Activated naive CD4-positive, alpha-beta T cell treated with anti-CD3 and anti-CD28 coated beads for 36 hours (primary cell): ENCODE measurements around the gene EEF1A2. TPM values are rescaled to one million over a fixed set of nuclear protein-coding genes. Genes with fewer than 3 reads are reported as not detected.
"Not testable (repeated sequence)": the region's sequence is repeated elsewhere in the genome, so short reads cannot be mapped to it uniquely, and the experiment has no call there.

Source experiments
- CTCF ChIA-PET: fragments of 350-600 bp; sonication (Branson Sonifier 250); formaldehyde crosslinking; loops from one replicate; lab custom pipeline; 2021; ENCODE audit warnings: antibody characterized with exemption; lab: Charles Lee
- DNase-seq: peaks from one replicate; pipeline ENCODE4 v3.0.0-alpha.2; 2020
- H3K27ac Mint-ChIP-seq: one replicate; pipeline ENCODE4 v1.8.0; 2021; ENCODE audit warnings: mild to moderate bottlenecking, mixed read lengths
- H3K27me3 Mint-ChIP-seq: one replicate; pipeline ENCODE4 v1.8.0; 2021; ENCODE audit warnings: low read depth, mixed read lengths
- H3K36me3 Mint-ChIP-seq: one replicate; pipeline ENCODE4 v1.8.0; 2021; ENCODE audit warnings: low read depth, mixed read lengths
- H3K4me1 Mint-ChIP-seq: one replicate; pipeline ENCODE4 v1.8.0; 2021; ENCODE audit warnings: low read depth, mixed read lengths
- H3K4me3 Mint-ChIP-seq: one replicate; pipeline ENCODE4 v1.8.0; 2021; ENCODE audit warnings: mild to moderate bottlenecking, moderate library complexity, mixed read lengths
- H3K9me3 Mint-ChIP-seq: one replicate; pipeline ENCODE4 v1.8.0; 2021; ENCODE audit warnings: mixed read lengths
- intact Hi-C: fragments of 100-400 bp; cut with micrococcal nuclease; formaldehyde crosslinking; loops from one replicate; pipeline ENCODE4 v1.15.1; 2023
- total RNA-seq, 2 experiments: library from RNA; stranded (reverse); gene quantifications; one replicate each; pipeline ENCODE4 v1.2.3, GENCODE V29; 2021

The EEF1A2 gene
- total RNA-seq, 2 experiments from 2014 or later = 0.12 TPM; not detected in 1

DNA sequence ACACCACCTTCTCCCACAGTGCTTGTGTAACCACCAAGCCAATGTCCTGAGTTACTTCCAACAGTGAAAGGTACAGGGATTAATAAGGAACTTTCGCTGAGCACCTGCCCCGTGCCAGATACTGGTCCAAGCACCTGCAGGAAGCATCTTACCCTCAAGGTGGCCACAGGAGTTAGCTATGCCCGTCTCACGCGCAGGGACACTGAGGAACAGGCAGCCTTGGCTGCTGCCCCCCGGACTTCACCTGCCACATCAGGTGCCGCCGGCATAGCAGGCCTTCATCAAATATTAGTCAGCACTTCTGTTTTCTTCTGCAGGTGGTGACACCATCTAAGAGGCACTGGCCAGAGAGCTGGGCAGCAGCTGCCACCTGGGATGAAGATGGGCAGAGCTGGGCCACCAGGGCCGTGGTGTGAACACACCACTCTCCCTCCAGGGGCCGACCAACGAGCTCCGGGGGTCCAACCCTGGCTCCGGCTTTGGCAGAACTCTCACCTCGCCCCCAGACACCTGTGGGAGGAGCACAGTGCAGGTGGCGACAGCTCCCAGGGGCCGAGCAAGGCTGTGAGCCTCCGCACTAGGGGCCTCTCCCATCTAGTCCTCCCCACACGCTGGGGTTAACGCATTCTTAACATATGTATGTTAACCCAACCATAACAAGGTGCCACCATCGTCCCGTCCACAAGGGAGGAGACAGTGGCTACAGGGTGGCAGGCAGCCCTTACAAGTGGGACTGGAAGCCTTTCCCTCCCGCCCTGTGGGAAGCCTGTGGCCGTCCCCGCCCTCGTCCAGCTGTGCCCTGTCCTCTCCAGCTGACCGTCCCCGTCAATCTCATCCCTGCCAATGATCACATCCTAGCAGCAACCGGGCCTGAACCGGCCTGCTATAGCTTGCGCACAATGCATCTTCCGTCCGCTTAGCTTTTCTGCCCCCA lies 18.8 kb upstream of the EEF1A2 start:
- peaks cover 5% of the 10 kb centered on the region for H3K4me1 Mint-ChIP-seq

DNA sequence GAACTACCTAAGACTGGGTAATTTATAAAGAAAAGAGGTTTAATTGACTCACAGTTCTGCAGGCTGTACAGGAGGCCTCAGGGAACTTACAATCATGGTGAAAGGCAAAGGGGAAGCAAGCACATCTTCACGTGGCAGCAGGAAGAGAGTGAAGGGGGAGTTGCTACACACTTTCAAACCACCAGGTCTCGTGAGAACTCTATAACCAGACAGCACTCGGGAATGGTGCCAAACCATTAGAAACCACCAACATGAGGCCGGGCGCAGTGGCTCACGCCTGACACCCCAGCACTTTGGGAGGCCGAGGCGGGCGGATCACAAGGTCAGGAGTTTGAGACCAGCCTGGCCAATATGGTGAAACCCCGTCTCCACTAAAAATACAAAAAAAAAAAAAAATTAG lies 15.6 kb upstream of the EEF1A2 start:
- DNase-seq, intact Hi-C loops: not testable (repeated sequence)
- H3K27me3 Mint-ChIP-seq = peaks cover 23% of the 10 kb centered on the region

More for the DNA sequence above, 18.8 kb upstream of the EEF1A2 start:
- DNase-seq = no peak
- CTCF ChIA-PET = interaction anchor here (1.4 kb wide), 1 partner anchor 21 kb away, joined by 3 read pairs; no protein-coding TSS in a partner anchor
- H3K27me3 Mint-ChIP-seq = peaks cover 10% of the 10 kb centered on the region
- H3K4me3 Mint-ChIP-seq = no peak overlapping the region
- H3K9me3 Mint-ChIP-seq = peaks cover 4% of the 10 kb centered on the region
- intact Hi-C loops = no loop called here
- peaks cover 7% of the 10 kb centered on the region for H3K36me3 Mint-ChIP-seq
- H3K27ac Mint-ChIP-seq = no peak overlapping the region

DNA sequence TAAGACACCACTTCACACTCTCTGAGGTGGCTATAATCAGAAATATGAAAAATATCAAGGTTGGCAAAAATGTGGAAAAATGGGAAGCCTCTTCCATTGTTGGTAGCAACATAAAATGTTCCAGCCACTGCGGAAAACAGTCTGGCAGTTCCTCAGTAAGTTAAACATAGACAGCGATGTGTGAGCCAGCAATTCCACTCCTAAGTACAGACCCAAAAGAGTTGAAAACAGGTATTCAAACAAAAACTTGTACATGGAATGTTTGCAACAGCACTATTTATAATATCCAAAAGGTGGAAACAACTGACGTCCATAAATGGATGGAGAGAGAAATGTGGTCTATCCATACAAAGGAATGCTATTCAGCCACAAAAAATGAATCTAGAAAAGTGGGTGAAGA lies 14.3 kb upstream of the EEF1A2 start:
- H3K36me3 Mint-ChIP-seq = no peaks in the 10 kb centered on the region
- no peaks in the 10 kb centered on the region for H3K4me1 Mint-ChIP-seq
- CTCF ChIA-PET = no interaction called here
- H3K27ac Mint-ChIP-seq = no peak overlapping the region
- no peak for DNase-seq
- H3K27me3 Mint-ChIP-seq = peaks cover 28% of the 10 kb centered on the region
- peaks cover 2% of the 10 kb centered on the region for H3K9me3 Mint-ChIP-seq
- H3K4me3 Mint-ChIP-seq = no peak overlapping the region
- intact Hi-C loops = no loop called here

More for the DNA sequence above, 15.6 kb upstream of the EEF1A2 start:
- CTCF ChIA-PET, H3K27ac Mint-ChIP-seq, H3K9me3 Mint-ChIP-seq, H3K4me1 Mint-ChIP-seq, H3K36me3 Mint-ChIP-seq, H3K4me3 Mint-ChIP-seq: not testable (repeated sequence)

DNA sequence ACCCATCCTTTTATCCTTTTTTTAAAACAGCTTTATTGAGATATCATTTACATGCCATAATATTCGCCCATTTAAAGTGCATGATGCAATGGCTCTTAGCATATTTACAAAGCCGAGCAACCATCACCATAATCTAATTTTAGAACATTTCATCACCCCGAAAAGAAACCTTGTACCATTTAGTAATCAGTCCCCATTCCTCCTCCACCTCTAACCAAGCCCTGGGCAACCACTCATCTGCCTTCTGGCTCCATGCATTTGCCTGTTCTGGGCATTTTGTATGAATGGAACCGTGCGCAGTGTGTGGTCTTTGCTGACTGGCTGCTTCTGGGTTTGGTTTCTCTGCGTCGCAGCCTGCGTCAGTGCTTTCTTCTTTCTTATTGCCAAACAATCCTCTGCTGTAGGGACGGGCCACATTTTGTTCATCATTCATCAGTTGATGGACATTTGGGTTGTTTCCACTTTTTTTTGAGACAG lies 10.2 kb upstream of the EEF1A2 start:
- intact Hi-C loops = no loop called here
- no peak overlapping the region for H3K4me3 Mint-ChIP-seq
- no peaks in the 10 kb centered on the region for H3K4me1 Mint-ChIP-seq
- H3K36me3 Mint-ChIP-seq = no peaks in the 10 kb centered on the region
- H3K27ac Mint-ChIP-seq = no peak overlapping the region
- peaks cover 36% of the 10 kb centered on the region for H3K27me3 Mint-ChIP-seq
- no peak for DNase-seq
- H3K9me3 Mint-ChIP-seq = peaks cover 9% of the 10 kb centered on the region
- CTCF ChIA-PET = interaction anchor here (3.6 kb wide), 1 partner anchor 13 kb away, joined by 18 read pairs; no protein-coding TSS in a partner anchor

DNA sequence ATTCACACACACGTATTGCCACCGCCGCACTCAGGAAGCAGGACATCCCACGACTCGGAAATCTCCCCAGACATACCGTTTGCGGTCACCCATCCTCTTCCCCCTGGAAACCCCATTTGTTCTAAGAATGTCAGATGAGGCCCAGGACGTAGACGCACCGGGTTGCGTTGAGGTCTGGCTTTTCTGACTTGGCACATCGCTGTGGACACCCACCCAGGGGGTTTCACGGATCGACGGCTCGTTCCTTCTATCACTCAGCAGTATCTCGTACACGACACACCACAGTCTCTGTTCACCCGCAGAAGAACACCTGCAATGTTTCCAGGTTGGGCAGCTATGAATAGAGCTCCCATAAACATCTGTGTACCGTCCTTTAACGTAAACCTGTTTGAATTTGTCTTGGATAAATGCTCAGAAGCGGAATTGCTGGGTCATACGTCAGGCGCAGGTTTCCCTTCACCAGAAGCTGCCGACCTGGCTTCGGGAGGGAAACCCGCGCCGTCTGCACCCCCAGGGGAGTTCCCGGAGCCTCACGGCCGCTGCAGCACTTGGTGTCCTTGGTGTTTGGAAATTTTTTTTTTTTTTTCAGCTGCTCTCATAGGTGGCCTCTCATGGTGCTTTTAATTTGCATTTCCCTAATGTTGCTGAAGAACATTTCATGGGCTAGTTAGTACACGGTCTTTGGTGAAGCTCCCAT lies 9.3 kb upstream of the EEF1A2 start:
- CTCF ChIA-PET = interaction anchor here (0.9 to 3.6 kb wide), 2 partner anchors 12 to 29 kb away, joined by 3 to 18 read pairs; partner anchors contain the start of gene PTK6
- H3K36me3 Mint-ChIP-seq = no peaks in the 10 kb centered on the region
- peaks cover 33% of the 10 kb centered on the region for H3K27me3 Mint-ChIP-seq
- no peak overlapping the region for H3K27ac Mint-ChIP-seq
- H3K9me3 Mint-ChIP-seq = peaks cover 9% of the 10 kb centered on the region
- H3K4me1 Mint-ChIP-seq = no peaks in the 10 kb centered on the region
- intact Hi-C loops = no loop called here
- no peak overlapping the region for H3K4me3 Mint-ChIP-seq
- no peak for DNase-seq

DNA sequence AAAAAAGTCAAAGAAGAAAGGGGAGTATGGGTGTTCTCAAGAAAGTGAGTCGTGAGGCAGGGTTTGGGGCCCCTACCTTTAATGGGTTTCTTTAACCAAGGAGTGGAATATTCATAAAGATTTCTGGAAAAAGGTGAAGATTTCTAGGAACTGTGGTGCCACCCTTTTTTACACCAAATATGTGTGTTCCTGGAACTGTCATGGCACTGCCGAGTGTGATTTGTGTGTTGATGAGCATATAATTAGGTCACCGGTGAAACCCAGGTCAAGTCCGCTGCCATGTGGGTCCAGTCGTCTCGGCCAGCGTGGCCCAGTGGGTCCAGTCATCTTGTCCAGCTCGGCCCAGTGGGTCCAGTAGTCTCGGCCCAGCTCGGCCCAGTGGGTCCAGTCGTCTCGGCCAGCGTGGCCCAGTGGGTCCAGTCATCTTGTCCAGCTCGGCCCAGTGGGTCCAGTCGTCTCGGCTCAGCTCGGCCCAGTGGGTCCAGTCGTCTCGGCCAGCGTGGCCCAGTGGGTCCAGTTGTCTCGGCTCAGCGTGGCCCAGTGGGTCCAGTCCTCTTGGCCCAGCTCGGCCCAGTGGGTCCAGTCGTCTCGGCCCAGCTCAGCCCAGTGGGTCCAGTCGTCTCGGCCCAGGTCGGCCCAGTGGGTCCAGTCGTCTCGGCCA lies 8.3 kb upstream of the EEF1A2 start:
- Mint-ChIP-seq H3K4me3 (no peak overlapping the region), H3K9me3 (peaks cover 9% of the 10 kb centered on the region), H3K4me1 (no peaks in the 10 kb centered on the region), H3K27me3 (peaks cover 29% of the 10 kb centered on the region), H3K27ac (no peak overlapping the region), H3K36me3 (no peaks in the 10 kb centered on the region)
- intact Hi-C loops = no loop called here
- no peak for DNase-seq
- CTCF ChIA-PET = interaction anchor here (0.9 to 3.6 kb wide), 2 partner anchors 11 to 30 kb away, joined by 3 to 18 read pairs; partner anchors contain the start of gene PTK6

DNA sequence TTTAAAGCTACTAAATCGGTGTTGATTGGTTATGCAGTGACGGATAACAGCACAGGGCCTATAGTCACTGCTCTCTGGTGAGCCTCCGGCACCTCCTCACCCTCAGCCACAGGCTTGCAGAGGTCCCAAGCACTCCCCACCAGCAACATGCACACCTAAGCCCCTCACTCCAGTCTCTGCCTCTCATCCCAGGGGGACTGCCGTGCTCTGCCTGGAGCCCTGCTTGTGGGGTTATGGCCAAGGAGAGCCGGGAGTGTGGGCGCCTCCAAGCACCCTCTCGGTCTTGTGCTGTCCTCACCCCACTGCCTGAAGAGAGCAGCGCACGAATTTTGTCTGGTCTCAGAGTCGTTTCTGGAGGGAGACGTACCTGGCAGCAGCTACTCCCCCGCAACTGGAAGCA lies 6.8 kb upstream of the EEF1A2 start:
- intact Hi-C loops = no loop called here
- H3K27ac Mint-ChIP-seq = no peak overlapping the region
- peaks cover 9% of the 10 kb centered on the region for H3K9me3 Mint-ChIP-seq
- H3K27me3 Mint-ChIP-seq = peaks cover 30% of the 10 kb centered on the region
- no peak overlapping the region for H3K4me3 Mint-ChIP-seq
- H3K4me1 Mint-ChIP-seq = no peaks in the 10 kb centered on the region
- CTCF ChIA-PET = no interaction called here
- no peak for DNase-seq
- H3K36me3 Mint-ChIP-seq = no peaks in the 10 kb centered on the region

DNA sequence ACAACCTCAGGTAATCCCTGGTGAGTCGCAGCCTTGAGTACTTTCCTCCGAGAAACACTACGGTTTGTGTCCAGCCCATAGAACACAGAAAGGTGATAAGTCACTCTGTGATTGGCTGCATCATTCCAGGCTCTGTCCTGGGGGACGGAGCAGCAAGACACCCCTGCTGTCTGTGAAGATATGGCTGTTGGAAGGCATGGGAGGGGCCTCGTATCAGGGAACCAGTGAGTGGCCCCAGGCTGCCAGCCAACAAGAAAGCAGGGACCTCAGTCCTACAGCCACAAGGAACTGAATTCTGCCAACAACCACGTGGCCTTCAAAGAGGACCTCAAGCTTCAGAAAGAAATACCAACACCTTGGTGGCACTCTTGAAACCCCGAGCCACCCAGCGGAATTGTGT lies 6.4 kb upstream of the EEF1A2 start:
- CTCF ChIA-PET = no interaction called here
- H3K27me3 Mint-ChIP-seq = peaks cover 28% of the 10 kb centered on the region

DNA sequence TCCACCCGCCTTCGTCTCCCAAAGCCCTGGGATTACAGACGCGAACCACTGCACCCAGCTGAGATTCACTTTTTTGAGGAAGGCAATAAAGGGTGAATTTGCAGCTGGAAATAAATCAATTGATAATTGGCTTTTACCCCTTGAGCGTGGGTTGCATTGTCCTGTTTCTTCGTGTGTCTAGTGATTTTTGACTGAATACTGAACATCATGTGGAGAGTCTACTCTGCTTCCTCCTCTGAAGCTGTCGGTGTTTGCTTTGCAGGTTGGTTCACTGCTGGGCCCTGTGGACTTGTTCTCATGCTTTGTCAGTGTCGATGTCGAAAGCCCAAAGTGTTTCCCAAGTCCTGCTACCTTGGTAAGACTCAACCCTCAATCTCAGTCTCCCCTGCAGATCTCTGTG lies 5.8 kb upstream of the EEF1A2 start:
- intact Hi-C loops = no loop called here
- CTCF ChIA-PET = no interaction called here
- Mint-ChIP-seq H3K9me3 (peaks cover 9% of the 10 kb centered on the region), H3K36me3 (no peaks in the 10 kb centered on the region), H3K27me3 (peaks cover 24% of the 10 kb centered on the region), H3K27ac (no peak overlapping the region), H3K4me3 (no peak overlapping the region), H3K4me1 (no peaks in the 10 kb centered on the region)
- no peak for DNase-seq

More for the DNA sequence above, 6.4 kb upstream of the EEF1A2 start:
- no peak overlapping the region for H3K4me3 Mint-ChIP-seq
- no peaks in the 10 kb centered on the region for H3K4me1 Mint-ChIP-seq
- no peak for DNase-seq
- no peak overlapping the region for H3K27ac Mint-ChIP-seq
- peaks cover 9% of the 10 kb centered on the region for H3K9me3 Mint-ChIP-seq
- no peaks in the 10 kb centered on the region for H3K36me3 Mint-ChIP-seq
- intact Hi-C loops = no loop called here

DNA sequence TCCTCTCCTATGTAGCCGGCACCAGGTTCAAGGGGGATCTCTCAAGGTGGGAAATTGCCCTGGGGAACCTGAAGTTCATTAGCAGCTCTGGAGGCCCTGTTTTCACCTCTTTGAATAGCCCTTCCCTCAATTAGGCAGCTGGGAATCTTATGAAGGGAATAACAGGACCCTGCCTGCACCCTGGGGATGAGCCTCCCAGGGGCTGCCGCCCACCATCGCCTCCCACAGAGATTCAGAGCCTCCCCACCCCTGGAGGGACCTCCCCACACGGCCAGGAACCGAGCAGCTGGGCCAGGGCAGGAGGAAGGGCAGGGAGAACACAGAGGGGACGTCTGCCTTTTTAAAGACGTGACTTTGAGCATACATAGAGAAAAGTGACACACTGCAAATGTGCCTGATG lies 4.6 kb upstream of the EEF1A2 start:
- no peak overlapping the region for H3K27ac Mint-ChIP-seq
- peaks cover 18% of the 10 kb centered on the region for H3K27me3 Mint-ChIP-seq
- intact Hi-C loops = no loop called here
- H3K4me1 Mint-ChIP-seq = no peaks in the 10 kb centered on the region
- CTCF ChIA-PET = interaction anchor here (0.6 to 0.7 kb wide), 2 partner anchors 40 to 290 kb away, joined by 3 to 7 read pairs; no protein-coding TSS in a partner anchor
- DNase-seq = no peak
- no peak overlapping the region for H3K4me3 Mint-ChIP-seq
- no peaks in the 10 kb centered on the region for H3K36me3 Mint-ChIP-seq
- H3K9me3 Mint-ChIP-seq = peaks cover 9% of the 10 kb centered on the region

DNA sequence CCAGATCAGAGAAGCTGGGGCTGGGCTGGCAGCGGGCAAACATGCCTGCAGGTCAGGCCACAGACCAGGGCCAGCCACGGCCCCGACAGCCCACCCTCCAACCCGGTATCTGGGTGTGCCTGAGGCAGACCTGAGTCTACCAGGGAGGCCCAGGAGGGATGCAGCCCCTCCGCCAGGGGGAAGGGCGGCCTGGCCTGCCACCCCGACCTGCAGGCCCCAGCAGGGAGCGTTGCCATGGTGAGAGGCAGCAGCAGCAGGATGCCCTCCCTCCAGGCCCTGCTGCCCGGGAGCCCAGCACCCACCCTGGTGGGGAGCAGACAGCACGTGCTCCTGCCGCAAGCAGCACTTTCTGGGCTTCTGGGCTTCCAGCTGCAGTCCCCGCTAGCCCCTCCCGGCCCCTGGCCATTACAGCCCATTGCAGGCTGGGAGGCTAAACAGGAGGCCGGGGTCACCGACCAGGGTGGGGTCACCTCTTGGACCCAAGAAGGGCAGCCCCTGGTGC lies 3.8 kb upstream of the EEF1A2 start:
- intact Hi-C loops = no loop called here
- Mint-ChIP-seq H3K27me3 (peaks cover 13% of the 10 kb centered on the region), H3K4me1 (peaks cover 1% of the 10 kb centered on the region), H3K27ac (no peak overlapping the region), H3K4me3 (no peak overlapping the region), H3K9me3 (peaks cover 9% of the 10 kb centered on the region), H3K36me3 (no peaks in the 10 kb centered on the region)
- CTCF ChIA-PET = no interaction called here
- no peak for DNase-seq
